CD4-positive, alpha-beta T cell treated with Interferon alpha-2 for 1 hour (primary cell): ENCODE data around the gene DCBLD1.

Experiments used
- DNase-seq, 2 donors: peaks; one replicate each; pipeline ENCODE4 v3.0.0-alpha.2; 2020 to 2022

DCBLD1 gene

GRCh38 chr6:117531809-117532725 lies 49.6 kb downstream of the DCBLD1 start:
- DNase-seq: no peak

- no peak for DNase-seq
These were observed 51.3 kb downstream of the DCBLD1 start for GRCh38 chr6:117533775-117534174.

- DNase-seq: no peak
These were observed 52.5 kb downstream of the DCBLD1 start for GRCh38 chr6:117534974-117535373.

GRCh38 chr6:117536317-117536716 lies 53.8 kb downstream of the DCBLD1 start:
- DNase-seq: no peak

- no peak for DNase-seq
These were observed 56.1 kb downstream of the DCBLD1 start for GRCh38 chr6:117538615-117539014.

- DNase-seq: no peak
These were observed 58.2 kb downstream of the DCBLD1 start for GRCh38 chr6:117540670-117541069.

GRCh38 chr6:117542493-117542892 lies 60.0 kb downstream of the DCBLD1 start:
- no peak for DNase-seq

- DNase-seq: no peak
These were observed 62.2 kb downstream of the DCBLD1 start for GRCh38 chr6:117544716-117545115.

GRCh38 chr6:117545161-117545595 lies 62.7 kb downstream of the DCBLD1 start:
- DNase-seq: no peak

GRCh38 chr6:117546674-117547073 lies 64.2 kb downstream of the DCBLD1 start:
- DNase-seq: no peak

GRCh38 chr6:117547688-117548621 lies 65.5 kb downstream of the DCBLD1 start:
- peak; percentile 45 to 66 for DNase-seq

- peak in 1 of 2 donors; percentile 36 for DNase-seq
These were observed 66.4 kb downstream of the DCBLD1 start for GRCh38 chr6:117548797-117549301.

- peak in 1 of 2 donors; percentile 48 for DNase-seq
These were observed 67.1 kb downstream of the DCBLD1 start for GRCh38 chr6:117549611-117550010.

- no peak for DNase-seq
These were observed 67.7 kb downstream of the DCBLD1 start for GRCh38 chr6:117550078-117550600.

GRCh38 chr6:117550618-117551242 lies 68.3 kb downstream of the DCBLD1 start:
- DNase-seq: no peak

- no peak for DNase-seq
These were observed 70.1 kb downstream of the DCBLD1 start for GRCh38 chr6:117552618-117553017.

GRCh38 chr6:117553142-117553541 lies 70.7 kb downstream of the DCBLD1 start:
- DNase-seq: no peak

- no peak for DNase-seq
These were observed 72.9 kb downstream of the DCBLD1 start for GRCh38 chr6:117555262-117555849.

GRCh38 chr6:117555882-117556498 lies 73.5 kb downstream of the DCBLD1 start:
- peak; percentile 32 to 72 for DNase-seq

- DNase-seq: no peak
These were observed 75.5 kb downstream of the DCBLD1 start for GRCh38 chr6:117557951-117558350.

GRCh38 chr6:117558818-117559217 lies 76.3 kb downstream of the DCBLD1 start:
- DNase-seq: no peak

- DNase-seq: no peak
These were observed 76.8 kb downstream of the DCBLD1 start for GRCh38 chr6:117559299-117559698.
